HG02938 (cell line): Measurements from ENCODE around the gene AP1S2.
"Not testable (repeated sequence)": the region's sequence is repeated elsewhere in the genome, so short reads cannot be mapped to it uniquely, and the experiment has no call there.

Experiments
- ATAC-seq: cut with Tn5 transposase; IDR thresholded peaks from one replicate; pipeline ENCODE4 v1.9.1; 2021; ENCODE audit warnings: mild to moderate bottlenecking, moderate library complexity; ENCODE audit not compliant: unreplicated experiment

AP1S2 gene

GRCh38 chrX:15854712-15855567 lies at the start of gene AP1S2:
AP1S2 (minus strand) TSS chrX:15854813; CDS start chrX:15852524, 2,289 bp downstream.
- ATAC-seq: peak; percentile 89

GRCh38 chrX:15903186-15903681 lies 48.6 kb upstream of the AP1S2 start:
- ATAC-seq: peak; percentile 92

- no peak for ATAC-seq
These were observed 40.7 kb upstream of the AP1S2 start for GRCh38 chrX:15895334-15895733.

- no peak for ATAC-seq
These were observed 40.1 kb upstream of the AP1S2 start for GRCh38 chrX:15894724-15895123.

GRCh38 chrX:15890463-15890862 lies 35.9 kb upstream of the AP1S2 start:
- ATAC-seq: no peak

GRCh38 chrX:15888062-15888461 lies 33.4 kb upstream of the AP1S2 start:
- ATAC-seq: no peak

GRCh38 chrX:15883540-15883863 lies 28.9 kb upstream of the AP1S2 start:
- ATAC-seq: no peak

- peak; percentile 83 for ATAC-seq
These were observed 28.3 kb upstream of the AP1S2 start for GRCh38 chrX:15882704-15883539.

- ATAC-seq: peak; percentile 42
These were observed 26.8 kb upstream of the AP1S2 start for GRCh38 chrX:15881381-15881897.

GRCh38 chrX:15877914-15878313 lies 23.3 kb upstream of the AP1S2 start:
- not testable (repeated sequence) for ATAC-seq

- ATAC-seq: no peak
These were observed 22.8 kb upstream of the AP1S2 start for GRCh38 chrX:15877380-15877779.

- ATAC-seq: no peak
These were observed 20.1 kb upstream of the AP1S2 start for GRCh38 chrX:15874672-15875071.

- ATAC-seq: no peak
These were observed 19.0 kb upstream of the AP1S2 start for GRCh38 chrX:15873566-15873965.

- no peak for ATAC-seq
These were observed 15.7 kb upstream of the AP1S2 start for GRCh38 chrX:15870310-15870709.

GRCh38 chrX:15869695-15870094 lies 15.1 kb upstream of the AP1S2 start:
- ATAC-seq: no peak

GRCh38 chrX:15866147-15866546 lies 11.5 kb upstream of the AP1S2 start:
- no peak for ATAC-seq

GRCh38 chrX:15864629-15865028 lies 10.0 kb upstream of the AP1S2 start:
- no peak for ATAC-seq

GRCh38 chrX:15864023-15864422 lies 9.4 kb upstream of the AP1S2 start:
- ATAC-seq: no peak

- ATAC-seq: no peak
These were observed 6.3 kb upstream of the AP1S2 start for GRCh38 chrX:15860921-15861320.

- no peak for ATAC-seq
These were observed 3.4 kb upstream of the AP1S2 start for GRCh38 chrX:15858051-15858450.

GRCh38 chrX:15856636-15857035 lies 2.0 kb upstream of the AP1S2 start:
- no peak for ATAC-seq

- ATAC-seq: no peak
These were observed 1.6 kb upstream of the AP1S2 start for GRCh38 chrX:15856222-15856587.
